Measurements from ENCODE around the gene INAFM2. TPM values are rescaled to one million over a fixed set of nuclear protein-coding genes. Genes with fewer than 3 reads are reported as not detected.
A peak's percentile ranks its signal among the peaks of the same experiment; 100 is the strongest.

Gene INAFM2
- total and polyA plus RNA-seq, 9 of the 15 experiments (the other 6 are each of a cell fraction or from before 2014, with no cell fraction given) = 11.8 to 43.1 (median 27.2) TPM

- no peak for TF ChIP-seq EP400 (IDR thresholded peaks at IDR 0.05)
- no peak for TF ChIP-seq NKRF (IDR thresholded peaks at IDR 0.05; ENCODE audit: borderline replicate concordance)
These were observed 7.5 kb downstream of the INAFM2 start (continued) for GRCh38 chr15:40331026-40331425.

- CTCF ChIA-PET (ENCODE audit: low intra/inter-chr PET ratio) = no interaction called here
These were observed 8.1 kb downstream of the INAFM2 start for GRCh38 chr15:40331637-40332036.

More at GRCh38 chr15:40331637-40332036, 8.1 kb downstream of the INAFM2 start:
- Histone ChIP-seq H3K4me1 (replicated peaks in 1 of 2; ENCODE audit: control insufficient read depth in 2 of 2, insufficient read depth in 2 of 2, low read length in 2 of 2) (peaks cover 56 to 67% of the 10 kb centered on the region in 2 experiments), H4K20me1 (replicated peaks; ENCODE audit: control insufficient read depth, insufficient read depth, low read length) (no peaks in the 10 kb centered on the region), H3K9me3 (replicated peaks; ENCODE audit: control insufficient read depth, insufficient read depth, low read depth, low read length) (no peaks in the 10 kb centered on the region), H3K27me3 (ENCODE audit: control insufficient read depth in 2 of 2, insufficient read depth in 2 of 2, low read length in 2 of 2) (no peaks in the 10 kb centered on the region), H3K79me2 (ENCODE audit: control insufficient read depth, insufficient read depth, low read length) (no peaks in the 10 kb centered on the region; the same call in 2 of the 3 replicates), H3K4me2 (ENCODE audit: insufficient read depth, low read length) (no peak overlapping the region; the same call in 1 of the 2 replicates), H3K27ac (ENCODE audit: extremely low read depth, low read depth, low read length) (no peak overlapping the region), H2AFZ (ENCODE audit: low read depth, low read length) (no peak overlapping the region), H3K4me3 (no peak overlapping the region), H3K9ac (ENCODE audit: insufficient read depth in 1 of 2, low read depth in 2 of 2, low read length in 2 of 2) (0 out of 4 replicates have a peak overlapping the region, but pooled peaks of 1 of the 2 experiments have one; percentile 57), H3K9me1 (ENCODE audit: control insufficient read depth, insufficient read depth, low read length) (no peaks in the 10 kb centered on the region), H3K36me3 (ENCODE audit: control insufficient read depth, insufficient read depth, low read length) (peaks cover 20% of the 10 kb centered on the region)
- WGBS (ENCODE audit: insufficient coverage, low coverage, missing lambda C conversion rate) = 55% methylated on average over 7 of the region's 7 CpGs
- in situ Hi-C loops (cut with MboI) = no loop called here
- BruUV-seq (replicated peaks) = no TSS peak
- POLR2A ChIA-PET = interaction anchor here (0.6 to 5.1 kb wide), 3 partner anchors 10 to 217 kb away, joined by 3 to 30 read pairs (median 4); partner anchors contain the start of gene CCDC9B
- ATAC-seq = no peak
- intact Hi-C loops (cut with micrococcal nuclease) = no loop called here
- no peak for FAIRE-seq
- peak in 1 of 4 experiments; percentile 33 for DNase-seq (ENCODE audit: extremely low read depth in 1 of 4, low spot score in 3 of 4)
- TF ChIP-seq MLX (CRISPR knock-in tag; conservative IDR thresholded peaks at IDR 0.05) = no peak
- TF ChIP-seq ZNF507 (tag; conservative IDR thresholded peaks at IDR 0.05) = no peak
- TF ChIP-seq TCF7 (IDR thresholded peaks at IDR 0.05; ENCODE audit: borderline replicate concordance) = no peak
- TF ChIP-seq CBFA2T2 (conservative IDR thresholded peaks at IDR 0.05) = 0 out of 2 replicates have a peak, but pooled peaks have one; percentile 5
- 0 out of 2 replicates have a peak, but pooled peaks have one; percentile 9 for TF ChIP-seq ZNF584 (CRISPR knock-in tag; IDR thresholded peaks at IDR 0.05; ENCODE audit: low read depth)
- TF ChIP-seq BCL6 (CRISPR knock-in tag; IDR thresholded peaks at IDR 0.05) = no peak
- no peak for TF ChIP-seq E2F4 (CRISPR knock-in tag; IDR thresholded peaks at IDR 0.05; ENCODE audit: low read depth)
- no peak for TF ChIP-seq ZZZ3 (IDR thresholded peaks at IDR 0.05)
- no peak for TF ChIP-seq JUNB (CRISPR knock-in tag; conservative IDR thresholded peaks at IDR 0.05)
- TF ChIP-seq EP300 (IDR thresholded peaks at IDR 0.05; ENCODE audit: low read length) = no peak
- no peak for TF ChIP-seq LCOR (CRISPR knock-in tag; IDR thresholded peaks at IDR 0.05)
- TF ChIP-seq BDP1 (IDR thresholded peaks at IDR 0.05; ENCODE audit: insufficient read depth, insufficient read length) = no peak
- no peak for TF ChIP-seq HDAC2 (IDR thresholded peaks at IDR 0.05)
- peak; percentile 74 for TF ChIP-seq TBP (optimal IDR thresholded peaks at IDR 0.05; ENCODE audit: low read depth, low read length)
- TF ChIP-seq ZBED1 (IDR thresholded peaks at IDR 0.05) = no peak
- no peak for TF ChIP-seq KLF10 (CRISPR knock-in tag; IDR thresholded peaks at IDR 0.05)
- no peak for TF ChIP-seq MED1 (CRISPR knock-in tag; IDR thresholded peaks at IDR 0.05; ENCODE audit: borderline replicate concordance)

All from K562 (cell line).